Measurements from ENCODE around the gene MAPK11.

Gene MAPK11

GRCh38 chr22:50228366-50228765 lies 41.8 kb downstream of the MAPK11 start:
- no peaks in the 10 kb centered on the region for H3K79me2 ChIP-seq (ENCODE audit: control insufficient read depth, insufficient read depth, low read length, unreplicated experiment)
- no peak overlapping the region for H2AFZ ChIP-seq (ENCODE audit: low read length, unreplicated experiment)
- H3K27ac ChIP-seq (ENCODE audit: low read depth, low read length), result no peak overlapping the region
- no peaks in the 10 kb centered on the region for H3K36me3 ChIP-seq (ENCODE audit: insufficient read depth, low read length)
- H3K4me1 ChIP-seq (ENCODE audit: control insufficient read depth, insufficient read depth, low read length, unreplicated experiment), result no peaks in the 10 kb centered on the region
- H3K4me3 ChIP-seq (ENCODE audit: low read depth, low read length), result no peak overlapping the region
- H3K27me3 ChIP-seq (ENCODE audit: insufficient read depth, low read length), result no peaks in the 10 kb centered on the region

DNA sequence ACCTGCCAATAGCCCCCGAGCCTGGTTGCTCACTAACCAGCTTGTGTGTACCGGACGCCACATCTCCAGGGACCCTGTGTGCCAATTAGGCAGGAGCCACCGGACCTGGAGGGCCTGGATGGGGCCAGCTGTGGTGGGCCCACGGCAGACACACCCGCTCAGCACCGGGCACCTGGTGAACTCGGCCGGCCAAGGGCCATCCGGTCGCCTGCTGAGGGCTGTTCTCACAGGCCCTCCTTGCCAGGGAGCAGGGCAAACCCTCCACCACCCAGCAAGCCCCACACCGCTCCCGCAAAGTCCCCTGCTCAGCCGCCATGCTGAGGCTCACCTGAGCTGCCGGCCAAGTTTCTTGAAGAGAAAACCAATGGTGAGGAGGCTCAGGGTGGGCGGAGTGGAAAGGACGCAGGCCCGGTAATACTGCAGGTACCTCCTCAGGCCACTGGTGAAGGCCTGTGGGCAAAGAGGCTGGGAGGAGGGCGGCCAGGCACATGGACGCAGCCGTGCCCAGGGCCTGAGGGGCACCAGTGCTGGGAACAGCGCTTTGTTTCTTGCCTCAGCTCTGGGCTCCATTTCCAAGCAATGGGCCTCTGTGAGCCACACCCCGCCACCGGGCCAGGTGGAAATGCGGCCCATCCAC lies 42.5 kb downstream of the MAPK11 start:
- Histone ChIP-seq H3K36me3 (ENCODE audit: insufficient read depth, low read length) (no peaks in the 10 kb centered on the region), H3K79me2 (ENCODE audit: control insufficient read depth, insufficient read depth, low read length, unreplicated experiment) (no peaks in the 10 kb centered on the region), H3K4me1 (ENCODE audit: control insufficient read depth, insufficient read depth, low read length, unreplicated experiment) (no peaks in the 10 kb centered on the region), H2AFZ (ENCODE audit: low read length, unreplicated experiment) (no peak overlapping the region), H3K27ac (ENCODE audit: low read depth, low read length) (no peak overlapping the region), H3K4me3 (ENCODE audit: low read depth, low read length) (no peak overlapping the region), H3K27me3 (ENCODE audit: insufficient read depth, low read length) (no peaks in the 10 kb centered on the region)

DNA sequence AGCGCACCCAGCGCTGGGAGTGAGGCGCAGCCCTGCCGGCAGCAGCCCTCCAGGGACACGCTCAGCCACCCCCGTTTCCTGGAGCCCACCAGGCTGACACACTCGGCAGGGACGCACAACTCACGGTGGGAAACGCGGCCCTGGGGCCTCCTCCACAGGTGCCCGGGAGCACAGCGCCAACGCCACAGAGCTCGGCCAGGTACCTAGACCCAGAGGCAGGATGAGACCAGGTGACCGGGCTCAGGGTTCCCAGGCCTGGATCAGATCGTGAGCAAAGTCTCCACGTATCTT lies 43.4 kb downstream of the MAPK11 start:
- no peak overlapping the region for H2AFZ ChIP-seq (ENCODE audit: low read length, unreplicated experiment)
- H3K27ac ChIP-seq (ENCODE audit: low read depth, low read length), result no peak overlapping the region
- H3K27me3 ChIP-seq (ENCODE audit: insufficient read depth, low read length), result no peaks in the 10 kb centered on the region
- H3K4me1 ChIP-seq (ENCODE audit: control insufficient read depth, insufficient read depth, low read length, unreplicated experiment), result no peaks in the 10 kb centered on the region
- H3K79me2 ChIP-seq (ENCODE audit: control insufficient read depth, insufficient read depth, low read length, unreplicated experiment), result no peaks in the 10 kb centered on the region
- H3K4me3 ChIP-seq (ENCODE audit: low read depth, low read length), result no peak overlapping the region
- no peaks in the 10 kb centered on the region for H3K36me3 ChIP-seq (ENCODE audit: insufficient read depth, low read length)

- Histone ChIP-seq H3K27ac (ENCODE audit: low read depth, low read length) (no peak overlapping the region), H2AFZ (ENCODE audit: low read length, unreplicated experiment) (no peak overlapping the region), H3K4me3 (ENCODE audit: low read depth, low read length) (no peak overlapping the region), H3K79me2 (ENCODE audit: control insufficient read depth, insufficient read depth, low read length, unreplicated experiment) (no peaks in the 10 kb centered on the region), H3K27me3 (ENCODE audit: insufficient read depth, low read length) (no peaks in the 10 kb centered on the region), H3K36me3 (ENCODE audit: insufficient read depth, low read length) (no peaks in the 10 kb centered on the region), H3K4me1 (ENCODE audit: control insufficient read depth, insufficient read depth, low read length, unreplicated experiment) (no peaks in the 10 kb centered on the region)
Measured at GRCh38 chr22:50226063-50226874, 43.9 kb downstream of the MAPK11 start.

DNA sequence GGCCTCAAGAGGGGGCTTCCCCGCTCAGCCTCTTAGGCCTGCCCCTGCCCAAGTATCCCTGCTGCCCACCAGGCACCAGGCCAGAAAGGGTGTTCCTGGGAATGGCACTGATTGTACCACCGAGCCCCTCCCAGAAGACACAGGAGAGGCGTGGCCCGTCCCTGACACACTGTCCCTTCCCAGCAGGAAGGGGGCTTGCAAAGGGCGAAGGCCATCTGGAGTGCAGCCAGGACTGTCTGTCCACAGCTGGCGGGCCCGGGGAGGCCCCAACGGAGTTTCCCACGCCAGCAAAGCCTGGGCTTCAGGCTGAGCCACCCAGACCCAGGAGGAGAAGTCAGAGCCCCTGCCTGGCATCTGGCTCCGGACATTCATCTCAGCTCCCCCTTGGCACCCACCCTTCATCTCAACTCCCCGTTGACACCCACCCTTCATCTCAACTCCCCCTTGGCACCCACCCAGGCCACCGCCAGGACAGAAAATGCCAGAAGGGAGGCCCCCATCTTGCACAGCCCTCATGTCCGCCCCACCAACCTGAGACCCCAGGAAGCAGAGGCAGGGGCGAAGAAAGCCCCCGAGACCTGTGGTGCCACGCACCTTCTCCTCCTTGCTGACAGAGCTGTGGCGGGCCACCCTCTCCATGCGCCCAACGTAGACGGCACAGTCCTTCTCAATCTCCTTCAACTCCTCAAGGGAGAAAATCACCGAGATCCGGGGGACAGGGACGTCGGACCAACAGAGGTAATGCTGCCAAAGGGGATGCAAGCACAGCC lies 44.8 kb downstream of the MAPK11 start:
- Histone ChIP-seq H3K4me3 (ENCODE audit: low read depth, low read length) (no peak overlapping the region), H3K27me3 (ENCODE audit: insufficient read depth, low read length) (no peaks in the 10 kb centered on the region), H3K79me2 (ENCODE audit: control insufficient read depth, insufficient read depth, low read length, unreplicated experiment) (no peaks in the 10 kb centered on the region), H2AFZ (ENCODE audit: low read length, unreplicated experiment) (no peak overlapping the region), H3K36me3 (ENCODE audit: insufficient read depth, low read length) (peaks cover 6% of the 10 kb centered on the region; the same call in 1 of the 2 replicates), H3K27ac (ENCODE audit: low read depth, low read length) (no peak overlapping the region), H3K4me1 (ENCODE audit: control insufficient read depth, insufficient read depth, low read length, unreplicated experiment) (no peaks in the 10 kb centered on the region)

GRCh38 chr22:50224071-50224470 lies 46.1 kb downstream of the MAPK11 start:
- no peak overlapping the region for H2AFZ ChIP-seq (ENCODE audit: low read length, unreplicated experiment)
- H3K4me3 ChIP-seq (ENCODE audit: low read depth, low read length), result no peak overlapping the region
- peaks cover 6% of the 10 kb centered on the region; the same call in 1 of the 2 replicates for H3K36me3 ChIP-seq (ENCODE audit: insufficient read depth, low read length)
- no peak overlapping the region for H3K27ac ChIP-seq (ENCODE audit: low read depth, low read length)
- no peaks in the 10 kb centered on the region for H3K4me1 ChIP-seq (ENCODE audit: control insufficient read depth, insufficient read depth, low read length, unreplicated experiment)
- H3K79me2 ChIP-seq (ENCODE audit: control insufficient read depth, insufficient read depth, low read length, unreplicated experiment), result no peaks in the 10 kb centered on the region
- H3K27me3 ChIP-seq (ENCODE audit: insufficient read depth, low read length), result no peaks in the 10 kb centered on the region

DNA sequence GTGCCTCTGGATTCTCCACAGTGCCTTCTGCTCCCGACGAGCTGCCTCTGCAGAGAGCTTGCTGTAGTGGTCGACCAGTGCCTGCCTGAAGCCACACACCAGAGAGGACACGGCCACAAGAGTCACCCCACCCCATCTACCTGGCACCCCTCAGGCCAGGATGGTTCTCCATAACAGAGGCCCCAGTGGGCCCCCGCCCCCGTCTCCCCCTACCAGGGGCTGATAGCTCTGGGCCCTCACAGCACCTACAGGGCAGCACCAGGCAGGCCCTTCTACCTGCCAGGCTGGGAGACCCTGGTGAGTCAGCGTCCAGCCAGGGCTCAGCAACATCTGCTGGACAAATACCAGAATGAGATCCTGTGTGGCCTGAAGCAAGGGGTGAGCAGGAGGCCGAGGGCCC lies 47.7 kb downstream of the MAPK11 start:
- H3K27ac ChIP-seq (ENCODE audit: low read depth, low read length), result no peak overlapping the region
- no peaks in the 10 kb centered on the region for H3K4me1 ChIP-seq (ENCODE audit: control insufficient read depth, insufficient read depth, low read length, unreplicated experiment)
- H2AFZ ChIP-seq (ENCODE audit: low read length, unreplicated experiment), result no peak overlapping the region
- peaks cover 6% of the 10 kb centered on the region; the same call in 1 of the 2 replicates for H3K36me3 ChIP-seq (ENCODE audit: insufficient read depth, low read length)
- no peaks in the 10 kb centered on the region for H3K79me2 ChIP-seq (ENCODE audit: control insufficient read depth, insufficient read depth, low read length, unreplicated experiment)
- no peak overlapping the region for H3K4me3 ChIP-seq (ENCODE audit: low read depth, low read length)
- no peaks in the 10 kb centered on the region for H3K27me3 ChIP-seq (ENCODE audit: insufficient read depth, low read length)

- H3K27ac ChIP-seq (ENCODE audit: low read depth, low read length), result no peak overlapping the region
- H3K36me3 ChIP-seq (ENCODE audit: insufficient read depth, low read length), result peaks cover 6% of the 10 kb centered on the region; the same call in 1 of the 2 replicates
- H3K79me2 ChIP-seq (ENCODE audit: control insufficient read depth, insufficient read depth, low read length, unreplicated experiment), result no peaks in the 10 kb centered on the region
- H3K4me3 ChIP-seq (ENCODE audit: low read depth, low read length), result no peak overlapping the region
- no peak overlapping the region for H2AFZ ChIP-seq (ENCODE audit: low read length, unreplicated experiment)
- no peaks in the 10 kb centered on the region for H3K27me3 ChIP-seq (ENCODE audit: insufficient read depth, low read length)
- no peaks in the 10 kb centered on the region for H3K4me1 ChIP-seq (ENCODE audit: control insufficient read depth, insufficient read depth, low read length, unreplicated experiment)
Measured at GRCh38 chr22:50221410-50222300, 48.5 kb downstream of the MAPK11 start.

- Histone ChIP-seq H3K36me3 (ENCODE audit: insufficient read depth, low read length) (peaks cover 6% of the 10 kb centered on the region; the same call in 1 of the 2 replicates), H3K27ac (ENCODE audit: low read depth, low read length) (no peak overlapping the region), H3K27me3 (ENCODE audit: insufficient read depth, low read length) (no peaks in the 10 kb centered on the region), H3K4me3 (ENCODE audit: low read depth, low read length) (no peak overlapping the region), H2AFZ (ENCODE audit: low read length, unreplicated experiment) (no peak overlapping the region), H3K79me2 (ENCODE audit: control insufficient read depth, insufficient read depth, low read length, unreplicated experiment) (no peaks in the 10 kb centered on the region), H3K4me1 (ENCODE audit: control insufficient read depth, insufficient read depth, low read length, unreplicated experiment) (no peaks in the 10 kb centered on the region)
Measured at GRCh38 chr22:50220603-50221409, 49.4 kb downstream of the MAPK11 start.

Data from ACC112 (cell line).